Activated naive CD4-positive, alpha-beta T cell treated with anti-CD3 and anti-CD28 coated beads for 36 hours (primary cell): ENCODE data around the gene CCDC138. TPM values are rescaled to one million over a fixed set of nuclear protein-coding genes. Genes with fewer than 3 reads are reported as not detected.

Experiments
- CTCF ChIA-PET: fragments of 350-600 bp; sonication (Branson Sonifier 250); formaldehyde crosslinking; loops from one replicate; lab custom pipeline; 2021; ENCODE audit warnings: antibody characterized with exemption; lab: Charles Lee
- DNase-seq: peaks from one replicate; pipeline ENCODE4 v3.0.0-alpha.2; 2020
- H3K27ac Mint-ChIP-seq: one replicate; pipeline ENCODE4 v1.8.0; 2021; ENCODE audit warnings: mild to moderate bottlenecking, mixed read lengths
- H3K27me3 Mint-ChIP-seq: one replicate; pipeline ENCODE4 v1.8.0; 2021; ENCODE audit warnings: low read depth, mixed read lengths
- H3K36me3 Mint-ChIP-seq: one replicate; pipeline ENCODE4 v1.8.0; 2021; ENCODE audit warnings: low read depth, mixed read lengths
- H3K4me1 Mint-ChIP-seq: one replicate; pipeline ENCODE4 v1.8.0; 2021; ENCODE audit warnings: low read depth, mixed read lengths
- H3K4me3 Mint-ChIP-seq: one replicate; pipeline ENCODE4 v1.8.0; 2021; ENCODE audit warnings: mild to moderate bottlenecking, moderate library complexity, mixed read lengths
- H3K9me3 Mint-ChIP-seq: one replicate; pipeline ENCODE4 v1.8.0; 2021; ENCODE audit warnings: mixed read lengths
- intact Hi-C: fragments of 100-400 bp; cut with micrococcal nuclease; formaldehyde crosslinking; loops from one replicate; pipeline ENCODE4 v1.15.1; 2023
- total RNA-seq, 2 experiments: library from RNA; stranded (reverse); gene quantifications; one replicate each; pipeline ENCODE4 v1.2.3, GENCODE V29; 2021

The CCDC138 gene
- total RNA-seq, 2 experiments from 2014 or later = 7.4 to 9.5 TPM

DNA sequence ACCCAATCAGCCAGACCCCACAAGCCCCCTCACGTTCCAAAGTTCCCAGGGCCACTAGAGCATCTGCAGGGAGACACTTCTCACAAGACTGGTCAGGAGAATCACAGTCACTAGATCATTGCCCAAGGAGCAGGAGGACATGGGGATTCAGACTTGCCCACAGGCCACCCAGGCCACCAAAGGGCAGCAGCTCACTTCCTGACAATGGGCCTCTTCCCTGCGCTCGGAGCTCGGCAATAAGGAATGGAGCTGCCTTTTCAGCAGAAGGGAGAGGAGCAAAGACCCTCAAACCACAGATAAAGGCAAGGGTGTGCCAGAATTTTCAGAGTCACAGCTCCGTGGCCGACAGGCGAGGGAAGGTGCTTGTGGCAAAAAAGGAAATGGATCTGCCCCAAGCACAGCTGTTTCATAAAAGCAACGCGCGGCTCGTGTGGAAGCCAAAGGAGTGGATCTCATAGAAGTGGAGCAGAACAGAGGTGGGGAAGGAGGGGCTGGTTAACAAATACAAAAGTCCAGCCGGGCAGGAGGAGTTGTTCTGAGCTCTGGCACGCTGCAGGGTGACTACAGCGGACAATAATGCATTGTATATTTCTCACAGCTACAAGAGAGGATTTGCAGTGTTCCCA is 130.3 kb downstream of the CCDC138 start:
- Mint-ChIP-seq H3K4me3 (no peak overlapping the region), H3K36me3 (no peaks in the 10 kb centered on the region), H3K27me3 (no peaks in the 10 kb centered on the region), H3K9me3 (no peaks in the 10 kb centered on the region), H3K27ac (no peak overlapping the region), H3K4me1 (peaks cover 2% of the 10 kb centered on the region)
- CTCF ChIA-PET = interaction anchor here (0.6 to 2.0 kb wide), 5 partner anchors 11 to 281 kb away, joined by 3 to 8 read pairs (median 4); no protein-coding TSS in a partner anchor
- DNase-seq = no peak
- intact Hi-C loops = no loop called here

DNA sequence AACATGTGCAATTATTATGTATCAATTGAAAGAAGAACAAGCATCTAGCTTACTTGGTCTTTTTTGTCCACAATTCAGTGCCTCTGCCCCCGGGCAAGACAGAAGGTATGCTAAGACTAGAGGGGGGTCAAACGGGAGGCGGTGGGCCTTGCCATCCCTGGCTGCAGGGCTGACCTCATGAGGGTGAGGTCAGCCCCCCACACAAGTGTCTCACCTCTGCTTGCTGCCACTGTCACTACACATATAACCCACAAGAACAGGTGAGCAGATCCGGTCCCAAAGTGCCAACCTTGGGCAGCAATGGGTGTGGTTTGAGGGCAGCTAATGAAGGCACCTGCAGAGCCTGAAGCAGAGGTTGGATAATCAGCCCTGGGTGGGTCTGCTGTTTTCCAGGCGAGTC is 131.0 kb downstream of the CCDC138 start:
- H3K27ac Mint-ChIP-seq = no peak overlapping the region
- intact Hi-C loops = no loop called here
- H3K9me3 Mint-ChIP-seq = no peaks in the 10 kb centered on the region
- CTCF ChIA-PET = interaction anchor here (2.0 kb wide), 1 partner anchor 10 kb away, joined by 8 read pairs; no protein-coding TSS in a partner anchor
- H3K4me3 Mint-ChIP-seq = no peak overlapping the region
- peaks cover 2% of the 10 kb centered on the region for H3K4me1 Mint-ChIP-seq
- H3K36me3 Mint-ChIP-seq = peaks cover under 1% of the 10 kb centered on the region
- H3K27me3 Mint-ChIP-seq = no peaks in the 10 kb centered on the region
- DNase-seq = no peak

DNA sequence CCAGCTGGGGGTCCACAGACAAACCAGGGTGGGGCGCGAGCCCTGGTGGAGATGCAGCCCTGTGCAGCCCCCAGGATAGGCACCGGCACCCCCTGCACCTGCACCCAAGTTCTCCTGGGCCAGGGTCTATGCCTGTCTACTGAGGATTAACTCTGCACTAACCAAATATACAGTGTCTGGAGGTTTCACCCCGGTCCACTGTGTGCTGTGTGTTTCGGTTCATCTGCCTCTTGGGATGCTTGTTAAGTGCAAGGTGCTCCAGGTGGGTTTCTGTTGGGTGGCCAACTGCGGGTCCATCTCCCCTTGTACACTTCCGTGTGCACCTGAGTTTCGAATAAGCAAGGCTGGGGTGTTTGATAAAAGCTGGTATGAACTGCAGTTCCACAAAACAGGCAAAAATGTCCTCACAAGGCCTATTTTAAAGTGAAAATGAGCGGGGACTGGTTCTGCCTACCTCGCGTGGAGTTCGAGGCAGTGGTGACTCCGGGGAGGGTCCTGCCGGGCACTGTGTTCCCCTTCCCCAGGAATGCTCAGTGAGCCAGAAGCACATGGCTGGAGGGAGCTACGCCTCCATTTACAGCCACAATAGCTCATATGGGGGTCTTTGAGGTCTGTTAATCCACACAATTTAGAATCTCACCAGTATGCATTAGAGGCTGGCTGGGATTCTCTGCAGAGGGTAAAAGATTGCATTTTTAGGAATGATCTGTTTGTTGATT is 131.7 kb downstream of the CCDC138 start:
- Mint-ChIP-seq H3K4me3 (no peak overlapping the region), H3K4me1 (peaks cover 2% of the 10 kb centered on the region), H3K36me3 (peaks cover 2% of the 10 kb centered on the region), H3K27ac (no peak overlapping the region), H3K9me3 (no peaks in the 10 kb centered on the region), H3K27me3 (no peaks in the 10 kb centered on the region)
- DNase-seq = no peak
- CTCF ChIA-PET = no interaction called here
- intact Hi-C loops = no loop called here

DNA sequence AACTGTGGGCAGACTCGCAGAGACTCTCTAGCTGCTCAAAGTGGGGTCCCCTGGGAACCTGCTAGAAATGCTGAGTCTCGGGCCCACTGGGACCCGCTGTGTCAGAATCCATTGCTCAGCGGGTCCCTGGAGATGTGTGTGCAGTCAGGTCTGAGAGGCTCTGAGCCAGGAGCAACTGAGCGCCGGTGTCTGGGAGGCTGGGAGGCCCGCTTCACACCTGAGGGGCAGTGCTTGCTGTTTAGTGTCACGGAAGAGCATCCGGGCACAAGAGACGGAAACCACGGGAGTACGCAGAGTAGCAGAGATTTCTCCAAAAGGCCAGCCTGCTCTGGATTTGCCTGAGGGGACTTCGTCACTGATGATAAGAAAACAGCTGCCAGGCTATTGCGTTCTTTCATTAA is 132.4 kb downstream of the CCDC138 start:
- CTCF ChIA-PET = no interaction called here
- intact Hi-C loops = no loop called here
- no peaks in the 10 kb centered on the region for H3K9me3 Mint-ChIP-seq
- peaks cover 2% of the 10 kb centered on the region for H3K4me1 Mint-ChIP-seq
- peaks cover 2% of the 10 kb centered on the region for H3K36me3 Mint-ChIP-seq
- DNase-seq = no peak
- H3K27me3 Mint-ChIP-seq = no peaks in the 10 kb centered on the region
- H3K27ac Mint-ChIP-seq = no peak overlapping the region
- H3K4me3 Mint-ChIP-seq = no peak overlapping the region

DNA sequence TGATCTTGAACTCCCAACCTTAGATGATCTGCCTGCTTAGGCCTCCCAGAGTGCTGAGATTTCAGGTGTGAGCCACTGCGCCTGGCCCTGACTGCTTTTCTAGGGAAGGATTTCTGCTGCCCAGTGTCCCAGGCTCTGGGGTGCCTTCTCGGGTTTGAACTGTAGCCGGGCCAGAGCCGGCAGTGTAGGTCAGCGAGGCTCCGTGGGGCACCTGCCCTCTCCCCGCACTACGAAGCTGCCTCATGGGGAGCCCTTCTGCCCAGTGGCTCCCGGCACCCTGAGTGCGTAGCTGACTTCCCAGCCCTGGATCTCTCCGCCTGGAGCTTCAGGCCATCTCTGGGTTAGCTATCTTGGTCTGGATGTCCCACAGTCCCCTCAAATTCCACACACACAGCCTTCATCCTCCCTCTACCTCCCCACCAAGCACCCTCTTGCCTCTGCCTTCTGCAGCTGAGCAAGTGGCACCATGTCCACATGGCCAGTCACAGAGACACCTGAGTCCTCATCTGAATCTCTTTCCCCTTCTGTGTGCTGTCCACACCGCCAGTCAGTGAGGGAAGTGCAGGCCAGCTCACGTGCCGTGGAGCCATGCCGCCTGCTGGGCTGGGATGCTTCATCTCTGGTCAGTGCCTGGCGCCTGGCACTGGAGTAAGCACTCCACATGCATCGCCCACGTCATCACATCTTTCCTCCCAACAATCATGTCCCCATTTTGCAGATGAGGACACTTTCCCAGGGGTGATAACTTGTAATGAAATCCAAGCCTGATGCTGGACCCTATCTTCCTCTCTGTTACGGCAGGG is 133.2 kb downstream of the CCDC138 start:
- DNase-seq = no peak
- H3K9me3 Mint-ChIP-seq = no peaks in the 10 kb centered on the region
- H3K4me3 Mint-ChIP-seq = no peak overlapping the region
- H3K27ac Mint-ChIP-seq = no peak overlapping the region
- H3K4me1 Mint-ChIP-seq = no peaks in the 10 kb centered on the region
- intact Hi-C loops = no loop called here
- CTCF ChIA-PET = no interaction called here
- H3K36me3 Mint-ChIP-seq = peaks cover 2% of the 10 kb centered on the region
- H3K27me3 Mint-ChIP-seq = no peaks in the 10 kb centered on the region

DNA sequence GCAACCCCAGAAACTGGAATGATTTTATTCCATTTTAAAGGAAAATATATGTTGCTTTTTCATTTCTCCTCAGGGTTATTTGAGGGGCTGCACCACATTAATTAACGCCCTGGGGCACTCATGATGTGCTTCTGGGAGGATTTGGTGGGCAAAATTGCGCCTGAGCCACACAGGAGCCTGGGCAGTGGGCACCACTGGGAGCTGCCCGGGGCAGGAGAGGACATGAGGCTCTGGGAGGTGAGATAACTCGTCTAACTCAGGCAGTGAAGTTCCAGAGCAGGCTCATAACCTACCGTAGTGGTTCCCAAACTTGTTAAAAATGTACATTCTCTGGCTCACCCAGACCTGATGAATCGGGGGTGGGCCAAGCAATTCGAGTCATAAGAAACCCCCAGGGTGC is 134.1 kb downstream of the CCDC138 start:
- DNase-seq = no peak
- H3K27me3 Mint-ChIP-seq = no peaks in the 10 kb centered on the region
- CTCF ChIA-PET = no interaction called here
- H3K36me3 Mint-ChIP-seq = peaks cover 2% of the 10 kb centered on the region
- H3K27ac Mint-ChIP-seq = no peak overlapping the region
- intact Hi-C loops = no loop called here
- no peaks in the 10 kb centered on the region for H3K4me1 Mint-ChIP-seq
- H3K9me3 Mint-ChIP-seq = no peaks in the 10 kb centered on the region
- no peak overlapping the region for H3K4me3 Mint-ChIP-seq

DNA sequence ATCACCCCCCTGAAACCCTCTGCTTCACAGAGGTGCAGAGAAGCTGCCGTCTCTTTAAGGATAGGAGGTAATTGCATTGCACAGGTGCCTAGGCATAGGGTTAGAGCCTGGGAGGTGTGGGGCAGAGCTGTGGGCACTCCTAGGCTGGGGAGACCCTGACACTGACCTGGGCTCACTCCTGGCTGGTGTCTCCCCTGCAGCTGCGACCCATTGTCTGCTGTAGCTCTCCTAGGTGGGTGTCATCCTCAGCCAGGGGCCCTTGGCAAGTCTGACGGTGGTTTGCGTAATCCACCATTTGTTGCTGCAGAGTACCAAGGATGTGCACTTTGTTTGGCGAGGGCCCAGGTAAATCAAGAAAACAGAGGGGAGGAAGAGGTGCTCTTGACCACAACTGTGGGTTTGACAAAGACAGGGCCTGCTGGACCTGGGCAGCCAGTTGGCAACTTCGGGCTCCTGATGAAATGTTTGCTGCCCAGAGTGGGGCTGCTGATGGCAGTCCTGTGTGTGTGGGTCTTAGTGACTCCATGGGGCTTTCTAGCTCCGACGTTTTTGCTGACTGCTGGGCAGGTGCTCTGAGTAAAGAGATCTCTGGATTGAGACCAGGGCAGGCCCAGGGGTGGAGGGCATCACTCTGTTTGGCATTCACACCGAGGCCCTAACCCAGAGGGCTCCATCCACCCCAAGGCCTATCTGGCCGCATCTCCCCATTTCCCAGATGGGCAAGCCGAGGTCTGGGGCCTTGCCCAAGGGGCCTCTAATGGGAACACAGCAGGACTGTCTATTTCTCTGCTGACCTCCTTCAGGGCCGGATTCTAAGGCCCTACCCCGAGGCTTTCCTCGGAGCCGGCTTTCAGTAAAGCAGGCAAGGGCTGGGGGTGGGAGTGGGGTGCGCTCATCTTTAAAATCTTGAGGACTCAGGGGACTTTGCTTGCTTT is 134.8 kb downstream of the CCDC138 start:
- no peak for DNase-seq
- H3K27ac Mint-ChIP-seq = no peak overlapping the region
- H3K4me1 Mint-ChIP-seq = no peaks in the 10 kb centered on the region
- peaks cover 2% of the 10 kb centered on the region for H3K36me3 Mint-ChIP-seq
- no peaks in the 10 kb centered on the region for H3K27me3 Mint-ChIP-seq
- H3K4me3 Mint-ChIP-seq = no peak overlapping the region
- intact Hi-C loops = no loop called here
- CTCF ChIA-PET = no interaction called here
- H3K9me3 Mint-ChIP-seq = no peaks in the 10 kb centered on the region

DNA sequence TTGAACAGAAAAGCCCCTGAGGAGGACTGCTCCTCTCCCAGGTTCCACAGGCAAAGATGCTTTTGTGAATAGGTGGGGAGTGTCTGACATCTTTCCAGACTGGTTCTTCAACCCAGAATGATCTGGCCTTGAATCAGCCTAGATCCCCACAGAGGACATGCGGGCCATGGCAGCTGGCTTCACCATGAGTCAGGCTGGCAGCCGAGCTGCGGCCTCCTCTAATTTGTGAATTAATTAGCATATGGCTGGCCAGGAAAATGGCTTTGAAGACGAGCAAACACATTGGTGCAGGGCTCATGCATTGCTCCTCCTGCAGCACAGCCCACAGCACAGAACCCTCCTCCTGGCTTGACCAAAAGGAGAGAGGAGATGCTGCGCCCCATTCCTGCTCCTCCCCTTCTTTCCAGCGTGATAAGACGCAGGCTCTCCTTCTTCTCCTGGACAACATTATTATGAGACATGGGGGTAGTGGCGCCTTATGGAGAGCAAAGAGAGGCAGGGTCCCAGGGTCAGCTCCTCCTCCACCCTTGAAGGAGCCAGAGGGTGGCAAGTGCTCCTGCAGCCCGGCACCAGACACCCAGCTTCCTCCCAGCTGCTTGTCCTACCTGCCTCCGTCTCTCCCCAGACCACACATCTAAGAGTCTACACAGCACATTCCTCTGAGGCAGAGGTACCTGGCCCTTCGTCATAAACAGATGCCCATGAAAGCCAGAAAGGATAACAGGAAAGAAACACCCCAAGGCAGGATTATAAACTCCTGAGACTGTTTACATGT is 135.8 kb downstream of the CCDC138 start:
- H3K36me3 Mint-ChIP-seq = peaks cover 2% of the 10 kb centered on the region
- DNase-seq = no peak
- H3K27ac Mint-ChIP-seq = no peak overlapping the region
- no peaks in the 10 kb centered on the region for H3K4me1 Mint-ChIP-seq
- CTCF ChIA-PET = no interaction called here
- H3K4me3 Mint-ChIP-seq = no peak overlapping the region
- H3K9me3 Mint-ChIP-seq = no peaks in the 10 kb centered on the region
- intact Hi-C loops = no loop called here
- no peaks in the 10 kb centered on the region for H3K27me3 Mint-ChIP-seq

DNA sequence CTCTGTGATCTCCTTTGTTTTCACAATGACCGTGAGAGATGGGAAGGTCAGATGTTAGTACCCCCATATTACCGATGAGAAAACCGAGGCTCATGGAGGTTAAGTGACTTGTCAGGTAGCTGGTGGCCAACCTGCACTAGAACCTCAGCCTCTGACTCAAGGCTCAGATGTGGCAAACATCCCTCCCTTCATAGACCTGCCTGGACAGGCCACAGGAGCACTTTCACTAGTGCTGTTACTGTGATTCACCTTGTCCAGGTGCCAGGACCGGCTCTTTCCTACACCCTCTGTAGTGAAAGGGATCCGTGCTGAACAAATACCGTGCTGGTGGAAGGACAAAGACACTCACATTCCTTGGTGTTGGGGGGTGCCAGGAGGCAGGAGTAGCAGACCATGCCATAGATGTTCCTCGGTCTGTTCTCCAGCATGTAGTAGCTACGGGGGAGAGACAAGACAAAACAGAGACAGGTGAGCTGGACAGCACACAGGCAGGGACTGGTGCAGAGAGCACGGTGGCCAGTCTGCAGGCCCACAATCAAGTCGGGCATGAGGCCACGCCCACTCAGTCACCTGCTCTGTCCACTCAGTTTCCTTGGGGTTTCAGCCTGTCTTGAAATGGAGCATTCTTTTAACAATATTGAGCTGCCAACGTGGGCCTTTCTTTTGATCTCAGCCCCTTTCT is 136.6 kb downstream of the CCDC138 start:
- H3K4me1 Mint-ChIP-seq = no peaks in the 10 kb centered on the region
- no peaks in the 10 kb centered on the region for H3K27me3 Mint-ChIP-seq
- DNase-seq = no peak
- CTCF ChIA-PET = interaction anchor here (10.0 kb wide), 1 partner anchor 64 kb away, joined by 153 read pairs; the partner anchor contains the start of gene EDAR
- H3K4me3 Mint-ChIP-seq = no peak overlapping the region
- H3K9me3 Mint-ChIP-seq = no peaks in the 10 kb centered on the region
- no peak overlapping the region for H3K27ac Mint-ChIP-seq
- peaks cover 2% of the 10 kb centered on the region for H3K36me3 Mint-ChIP-seq
- intact Hi-C loops = no loop called here

DNA sequence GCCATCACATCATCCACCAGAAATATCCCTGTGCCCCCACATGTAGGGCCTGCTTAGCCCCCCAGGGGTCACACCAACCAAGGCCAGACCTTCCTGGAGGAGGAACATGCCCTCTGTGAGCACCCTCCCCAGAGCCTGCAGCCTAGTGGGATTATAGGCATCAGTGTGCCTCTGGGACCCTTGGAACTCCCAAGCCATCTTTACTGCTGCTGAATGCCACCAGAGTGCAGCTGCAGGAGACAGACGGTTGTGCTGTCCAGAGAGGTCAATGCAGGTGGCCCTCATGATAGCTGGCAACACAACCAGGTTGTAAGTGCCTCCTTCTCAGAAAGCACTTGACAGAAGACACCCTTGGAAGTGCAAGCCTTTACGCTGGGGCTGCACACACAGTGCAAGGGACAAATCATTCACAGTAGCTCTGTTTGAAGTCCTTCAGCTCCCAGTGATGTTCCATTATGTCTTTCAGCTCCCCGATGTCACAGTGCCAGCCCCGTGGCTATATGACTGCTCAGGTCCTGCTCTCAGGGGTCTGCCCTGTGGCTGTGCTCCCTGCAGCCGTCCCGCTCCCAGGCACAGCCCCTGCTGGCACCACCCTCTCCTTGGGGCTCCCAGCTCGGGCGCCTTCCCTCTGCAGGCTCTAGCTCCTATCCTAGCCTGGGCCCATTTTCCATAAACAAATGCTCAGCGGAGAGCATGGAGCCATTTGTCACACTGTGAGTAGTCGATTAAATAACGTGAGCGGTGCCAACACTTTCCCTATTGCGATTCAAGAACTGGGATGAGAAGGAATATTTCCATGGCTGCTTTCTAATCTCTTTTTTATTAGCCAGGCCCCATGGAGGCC is 137.4 kb downstream of the CCDC138 start:
- no peak overlapping the region for H3K4me3 Mint-ChIP-seq
- H3K4me1 Mint-ChIP-seq = no peaks in the 10 kb centered on the region
- CTCF ChIA-PET = interaction anchor here (10.0 kb wide), 1 partner anchor 63 kb away, joined by 153 read pairs; the partner anchor contains the start of gene EDAR
- H3K9me3 Mint-ChIP-seq = no peaks in the 10 kb centered on the region
- intact Hi-C loops = no loop called here
- DNase-seq = no peak
- no peaks in the 10 kb centered on the region for H3K27me3 Mint-ChIP-seq
- peaks cover 2% of the 10 kb centered on the region for H3K36me3 Mint-ChIP-seq
- H3K27ac Mint-ChIP-seq = no peak overlapping the region
